IMR-90 (cell line): Measurements from ENCODE around the gene CDR2L. TPM values are rescaled to one million over a fixed set of nuclear protein-coding genes. Genes with fewer than 3 reads are reported as not detected.
A peak's percentile ranks its signal among the peaks of the same experiment; 100 is the strongest.

ENCODE experiments used
- ATAC-seq: fragments of 200-7000 bp; cut with Tn5 transposase; 2 replicates; pipeline ENCODE4 v1.9.1; 2020; ENCODE audit warnings: low read depth, mild to moderate bottlenecking, moderate library complexity
- BruUV-seq: library from RNA; stranded (reverse); fragments of 400-500 nt; replicated peaks from 2 replicates; lab custom pipeline; 2021; lab: Mats Ljungman, UMichigan
- CTCF ChIA-PET: fragments of 300-600 bp; formaldehyde crosslinking; extraction: SDS; loops from one replicate; lab custom pipeline; 2021; ENCODE audit warnings: antibody characterized with exemption; lab: Yijun Ruan, JAX
- POLR2A ChIA-PET: fragments of 300-600 bp; sonication (Branson Sonifier 250); formaldehyde crosslinking; loops from one replicate; lab custom pipeline; 2022; ENCODE audit warnings: antibody characterized with exemption; ENCODE audit not compliant: unreplicated experiment; lab: Charles Lee
- DNase-seq: peaks from one replicate; pipeline ENCODE4 v3.0.0; 2013
- H2AFZ ChIP-seq: replicated peaks from 2 replicates; pipeline ENCODE3; 2013; ENCODE audit warnings: low read length, mild to moderate bottlenecking; ENCODE audit not compliant: poor library complexity
- H2AK5ac ChIP-seq: 2 replicates; pipeline ENCODE4 v1.6.1; 2013; ENCODE audit warnings: low read depth, low read length, inconsistent platforms
- H2AK9ac ChIP-seq: replicated peaks from 2 replicates; pipeline ENCODE3; 2013; ENCODE audit warnings: mild to moderate bottlenecking, low read depth, low read length, moderate library complexity; ENCODE audit not compliant: poor library complexity
- H2BK120ac ChIP-seq: 2 replicates; pipeline ENCODE4 v1.6.1; 2013; ENCODE audit warnings: low read depth, low read length, inconsistent platforms
- H2BK15ac ChIP-seq: 3 replicates; pipeline ENCODE4 v1.6.1; 2013; ENCODE audit warnings: low read depth, low read length, inconsistent platforms
- H2BK20ac ChIP-seq: 2 replicates; pipeline ENCODE4 v1.6.1; 2013; ENCODE audit warnings: low read depth, mild to moderate bottlenecking, inconsistent platforms, low read length, moderate library complexity
- H2BK5ac ChIP-seq: 2 replicates; pipeline ENCODE4 v1.6.1; 2013; ENCODE audit warnings: mild to moderate bottlenecking, low read depth, low read length, inconsistent platforms; ENCODE audit not compliant: poor library complexity, severe bottlenecking
- H3K14ac ChIP-seq: replicated peaks from 2 replicates; pipeline ENCODE4 v1.6.1; 2013; ENCODE audit warnings: low read depth, low read length, inconsistent platforms
- H3K18ac ChIP-seq: 2 replicates; pipeline ENCODE4 v1.6.1; 2013; ENCODE audit warnings: low read depth, low read length, control low read depth
- H3K23ac ChIP-seq: 2 replicates; pipeline ENCODE4 v1.6.1; 2013; ENCODE audit warnings: low read depth, low read length, inconsistent platforms
- H3K27ac ChIP-seq: 2 replicates; pipeline ENCODE4 v1.5.1; 2013; ENCODE audit warnings: mild to moderate bottlenecking, control low read depth, low read length; ENCODE audit not compliant: insufficient read depth
- H3K27me3 ChIP-seq: 2 replicates; pipeline ENCODE4 v1.6.1; 2013; ENCODE audit warnings: low read length; ENCODE audit not compliant: control insufficient read depth, insufficient read depth
- H3K36me3 ChIP-seq: 2 replicates; pipeline ENCODE4 v1.6.1; 2013; ENCODE audit warnings: low read length, mixed read lengths; ENCODE audit not compliant: control insufficient read depth, insufficient read depth
- H3K4ac ChIP-seq: 2 replicates; pipeline ENCODE4 v1.6.1; 2013; ENCODE audit warnings: low read depth, low read length, inconsistent platforms
- H3K4me1 ChIP-seq: 2 replicates; pipeline ENCODE4 v1.6.1; 2013; ENCODE audit warnings: low read length, mixed read lengths; ENCODE audit not compliant: control insufficient read depth, insufficient read depth
- H3K4me2 ChIP-seq: 2 replicates; pipeline ENCODE4 v1.6.1; 2013; ENCODE audit warnings: low read depth, mild to moderate bottlenecking, control low read depth, low read length, moderate library complexity
- H3K4me3 ChIP-seq: 2 replicates; pipeline ENCODE4 v1.5.1; 2013; ENCODE audit warnings: low read depth, mild to moderate bottlenecking, control low read depth, low read length, moderate library complexity; ENCODE audit not compliant: insufficient read depth
- H3K56ac ChIP-seq: 2 replicates; pipeline ENCODE4 v1.6.1; 2013; ENCODE audit warnings: low read length, inconsistent platforms; ENCODE audit not compliant: insufficient read depth; ENCODE audit errors: extremely low read depth
- H3K79me1 ChIP-seq, 2 experiments: 2 replicates each; pipeline ENCODE4 v1.6.1; 2013; ENCODE audit warnings: low read length in 2 of 2, inconsistent platforms in 1 of 2, low read depth in 1 of 2
- H3K9ac ChIP-seq: 2 replicates; pipeline ENCODE4 v1.6.1; 2013; ENCODE audit warnings: low read depth, low read length, control low read depth
- H3K9me1 ChIP-seq: 2 replicates; pipeline ENCODE4 v1.6.1; 2013; ENCODE audit warnings: low read length, inconsistent platforms; ENCODE audit not compliant: insufficient read depth
- H3K9me3 ChIP-seq: 2 replicates; pipeline ENCODE4 v1.6.1; 2013; ENCODE audit warnings: low read length; ENCODE audit not compliant: control insufficient read depth, insufficient read depth
- H4K20me1 ChIP-seq: 2 replicates; pipeline ENCODE4 v1.6.1; 2013; ENCODE audit warnings: low read length, inconsistent platforms; ENCODE audit not compliant: insufficient read depth
- H4K5ac ChIP-seq: 2 replicates; pipeline ENCODE4 v1.6.1; 2013; ENCODE audit warnings: mild to moderate bottlenecking, low read depth, low read length, control low read depth
- H4K8ac ChIP-seq, 2 experiments: 2 replicates each; pipeline ENCODE4 v1.6.1; 2013; ENCODE audit warnings: low read depth in 2 of 2, low read length in 2 of 2, control low read depth in 1 of 2, inconsistent platforms in 1 of 2
- H4K91ac ChIP-seq: 2 replicates; pipeline ENCODE4 v1.6.1; 2013; ENCODE audit warnings: low read depth, low read length, inconsistent platforms; ENCODE audit not compliant: insufficient read depth
- CEBPB ChIP-seq: IDR thresholded peaks from 2 replicates; pipeline ENCODE4 v1.6.1; 2012; ENCODE audit warnings: low read depth, low read length, improper control_type of control experiment
- CTCF ChIP-seq: conservative IDR thresholded peaks from 2 replicates; pipeline ENCODE4 v1.5.1; 2012; ENCODE audit warnings: mild to moderate bottlenecking, low read depth, low read length, improper control_type of control experiment
- FOS ChIP-seq: fragments of 150-350 bp; IDR thresholded peaks from 2 replicates; pipeline ENCODE4 v1.6.1; 2016; ENCODE audit warnings: low read depth, low read length
- MXI1 ChIP-seq: IDR thresholded peaks from 2 replicates; pipeline ENCODE4 v1.6.1; 2012; ENCODE audit warnings: low read depth, mild to moderate bottlenecking, low read length, moderate library complexity, borderline replicate concordance
- POLR2A ChIP-seq: IDR thresholded peaks from 2 replicates; pipeline ENCODE4 v1.6.1; 2012; ENCODE audit warnings: mild to moderate bottlenecking, low read depth, low read length
- RCOR1 ChIP-seq: IDR thresholded peaks from 2 replicates; pipeline ENCODE4 v1.6.1; 2012; ENCODE audit warnings: mild to moderate bottlenecking, low read length, improper control_type of control experiment; ENCODE audit not compliant: insufficient replicate concordance
- RFX5 ChIP-seq: IDR thresholded peaks from 2 replicates; pipeline ENCODE4 v1.8.0; 2012; ENCODE audit warnings: low read depth, mild to moderate bottlenecking, low read length, moderate library complexity
- SMC3 ChIP-seq: fragments of 150-350 bp; IDR thresholded peaks from 2 replicates; pipeline ENCODE4 v1.6.1; 2016; ENCODE audit warnings: low read depth, mild to moderate bottlenecking, antibody characterized with exemption, low read length, moderate library complexity
- WGBS, 2 experiments: methylation state at CpG; one replicate each; pipeline versions ENCODE4 v1.1.5 to v1.1.7; 2013; ENCODE audit warnings: missing lambda C conversion rate in 2 of 2; ENCODE audit not compliant: insufficient read length in 1 of 2; ENCODE audit errors: extremely low coverage in 2 of 2; 5-methylcytosine and 5-hydroxymethylcytosine counted together
- dilution Hi-C: fragments of 300-500 bp; cut with HindIII; formaldehyde crosslinking; loops from one replicate; pipeline ENCODE4 v1.14.3; 2018; ENCODE audit warnings: low sequenced_read_pairs; ENCODE audit not compliant: unreplicated experiment
- in situ Hi-C: fragments of 300-500 bp; cut with MboI; formaldehyde crosslinking; loops from 3 replicates; pipeline ENCODE4 v1.14.3; 2019; ENCODE audit warnings: low sequenced_read_pairs, inconsistent platforms, mixed read lengths
- intact Hi-C: fragments of 100-400 bp; cut with micrococcal nuclease; formaldehyde crosslinking; loops from 2 replicates; pipeline ENCODE4 v1.10.0; 2022
- polyA plus RNA-seq, 3 experiments: library from polyadenylated mRNA; depleted of rRNA; stranded (reverse); fragments of >200 nt; gene quantifications; 2 replicates each; pipeline ENCODE4 v1.2.3, GENCODE V29; 2012; ENCODE audit warnings: low replicate concordance in 1 of 3
- total RNA-seq: library from RNA; depleted of rRNA; stranded (reverse); fragments of >200 nt; gene quantifications from 2 replicates; pipeline ENCODE4 v1.2.3, GENCODE V29; 2012

The CDR2L gene
- total and polyA plus RNA-seq, 2 of the 4 experiments (the other 2 are of a cell fraction), result 5.7 to 18.9 TPM

GRCh38 chr17:74963656-74964055, 23.8 kb upstream of the CDR2L start:
- no peaks in the 10 kb centered on the region for H3K36me3 ChIP-seq
- H2BK120ac ChIP-seq, result no peak overlapping the region
- no peak overlapping the region for H3K4me2 ChIP-seq
- no peak overlapping the region for H3K9ac ChIP-seq
- POLR2A ChIA-PET, result no interaction called here
- no peak for ATAC-seq
- H2AK9ac ChIP-seq, result no peak overlapping the region
- in situ Hi-C loops (loop anchor here (10.0 kb wide), 1 partner anchor 241 kb away; the partner anchor contains the start of gene NUP85), dilution Hi-C loops (no loop called here), intact Hi-C loops (loop anchor here (5.0 kb wide), 1 partner anchor 84 kb away; the partner anchor contains the start of genes ATP5PD and KCTD2)
- no peak overlapping the region for H4K91ac ChIP-seq
- no peak overlapping the region for H3K4me3 ChIP-seq
- no peaks in the 10 kb centered on the region for H4K20me1 ChIP-seq
- no peak overlapping the region for H2AK5ac ChIP-seq
- H2BK5ac ChIP-seq, result no peak overlapping the region
- CTCF ChIA-PET, result interaction anchor here (0.6 to 1.0 kb wide), 2 partner anchors 48 to 71 kb away, joined by 3 read pairs; no protein-coding TSS in a partner anchor
- no peak overlapping the region for H2BK20ac ChIP-seq
- no peak overlapping the region for H4K5ac ChIP-seq
- no peaks in the 10 kb centered on the region for H3K9me1 ChIP-seq
- H3K18ac ChIP-seq, result no peak overlapping the region
- H3K4ac ChIP-seq, result no peak overlapping the region
- no peak for TF ChIP-seq MXI1
- TF ChIP-seq CTCF, result peak; percentile 10; the same call in 1 of the 2 replicates
- no peak for TF ChIP-seq RCOR1
- TF ChIP-seq SMC3, result no peak
- no peak for TF ChIP-seq POLR2A
- no peak for TF ChIP-seq CEBPB
- TF ChIP-seq RFX5, result no peak
- TF ChIP-seq FOS, result no peak
- no peak overlapping the region for H3K14ac ChIP-seq
- 0 out of 2 replicates have a peak, but pooled peaks cover 1% of the 10 kb centered on the region for H3K4me1 ChIP-seq
- H2AFZ ChIP-seq, result peak overlapping the region; percentile 33
- no peak for DNase-seq
- no peak overlapping the region for H4K8ac ChIP-seq
- H3K79me1 ChIP-seq, result no peaks in the 10 kb centered on the region
- no peak overlapping the region for H3K56ac ChIP-seq
- no peaks in the 10 kb centered on the region for H3K9me3 ChIP-seq
- no TSS peak for BruUV-seq
- WGBS, 2 experiments, result 51% methylated on average over 10 of the region's 12 CpGs; no CpG with 5 or more reads in 1 of the 2 experiments
- H2BK15ac ChIP-seq, result no peak overlapping the region
- H3K27ac ChIP-seq, result no peak overlapping the region
- no peak overlapping the region for H3K23ac ChIP-seq
- peaks cover 7% of the 10 kb centered on the region for H3K27me3 ChIP-seq
